Measurements from ENCODE around the gene HSPA4. TPM values are rescaled to one million over a fixed set of nuclear protein-coding genes. Genes with fewer than 3 reads are reported as not detected.
A peak's percentile ranks its signal among the peaks of the same experiment; 100 is the strongest.
"Not testable (repeated sequence)": the region's sequence is repeated elsewhere in the genome, so short reads cannot be mapped to it uniquely, and the experiment has no call there.

HSPA4 gene
- total and polyA plus RNA-seq, 2 experiments from 2014 or later = 340 to 343 TPM

DNA sequence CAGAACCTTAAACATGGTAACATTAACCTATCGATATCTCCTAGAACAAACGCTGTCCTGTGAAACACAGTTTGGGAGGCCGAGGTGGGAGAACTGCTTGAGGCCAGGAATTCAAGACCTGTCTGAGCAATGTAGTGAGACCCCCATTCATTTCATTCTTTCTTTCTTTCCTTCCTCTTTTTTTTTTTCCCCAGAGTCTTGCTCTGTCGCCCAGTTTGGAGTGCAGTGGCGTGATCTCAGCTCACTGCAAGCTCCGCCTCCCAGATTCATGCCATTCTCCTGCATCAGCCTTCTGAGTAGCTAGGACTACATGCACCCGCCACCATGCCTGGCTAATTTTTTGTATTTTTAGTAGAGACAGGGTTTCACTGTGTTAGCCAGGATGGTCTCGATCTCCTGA is 5.3 kb upstream of the HSPA4 start:
- not testable (repeated sequence) for H3K27ac Mint-ChIP-seq; H3K4me2 ChIP-seq; H3K4me3 Mint-ChIP-seq; H3K36me3 ChIP-seq (ENCODE audit: insufficient read depth); H3K36me3 Mint-ChIP-seq (ENCODE audit: low read depth); H2AFZ ChIP-seq; H3K27ac ChIP-seq (ENCODE audit: low read depth); H3F3A ChIP-seq (replicated peaks; ENCODE audit: low read depth); ATAC-seq; H3K4me3 ChIP-seq; H4K20me1 ChIP-seq (replicated peaks; ENCODE audit: insufficient read depth); H3K79me2 ChIP-seq (replicated peaks; ENCODE audit: insufficient read depth); H3K9me2 ChIP-seq (ENCODE audit: insufficient read depth); DNase-seq (ENCODE audit: low spot score); H3K27me3 Mint-ChIP-seq (ENCODE audit: insufficient read depth, low read depth, poor library complexity); H3K9me3 Mint-ChIP-seq; H3K27me3 ChIP-seq (ENCODE audit: insufficient read depth)
- peaks cover 33% of the 10 kb centered on the region for H3K4me1 Mint-ChIP-seq
- peaks cover 20% of the 10 kb centered on the region for H3K4me1 ChIP-seq (ENCODE audit: insufficient read depth)

DNA sequence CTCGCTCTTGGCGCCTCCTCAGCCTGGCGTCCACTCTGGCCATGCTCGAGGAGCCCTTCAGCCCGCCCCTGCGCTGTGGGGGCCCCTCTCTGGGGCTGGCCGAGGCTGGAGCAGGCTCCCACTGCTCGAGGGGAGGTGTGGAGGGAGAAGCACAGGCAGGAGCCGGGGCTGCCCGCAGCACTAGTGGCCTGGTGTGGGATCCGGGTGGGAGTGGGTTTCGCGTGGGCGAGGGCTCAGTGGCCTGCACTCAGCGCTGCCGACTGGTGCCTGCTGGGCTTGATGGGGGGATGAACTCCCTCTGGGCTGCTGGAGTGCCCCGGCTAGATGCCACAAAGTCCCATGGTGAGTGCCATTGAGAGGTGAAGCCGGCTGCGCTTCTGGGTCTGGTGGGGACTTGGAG is 4.4 kb upstream of the HSPA4 start:
- Histone ChIP-seq H3K79me2 (replicated peaks; ENCODE audit: insufficient read depth) (peaks cover 5% of the 10 kb centered on the region), H3K4me3 (no peak overlapping the region), H3K36me3 (ENCODE audit: insufficient read depth) (no peaks in the 10 kb centered on the region), H3K4me1 (ENCODE audit: insufficient read depth) (peaks cover 20% of the 10 kb centered on the region), H3K27ac (ENCODE audit: low read depth) (no peak overlapping the region), H2AFZ (no peak overlapping the region), H4K20me1 (replicated peaks; ENCODE audit: insufficient read depth) (no peaks in the 10 kb centered on the region), H3K27me3 (ENCODE audit: insufficient read depth) (no peaks in the 10 kb centered on the region), H3K9me2 (ENCODE audit: insufficient read depth) (no peaks in the 10 kb centered on the region), H3F3A (replicated peaks; ENCODE audit: low read depth) (peaks cover 7% of the 10 kb centered on the region; the same call in 1 of the 2 replicates), H3K4me2 (no peak overlapping the region)
- TF ChIP-seq JUNB (IDR thresholded peaks at IDR 0.05; ENCODE audit: unreplicated experiment) = no peak
- TF ChIP-seq ZNF331 (CRISPR knock-in tag; IDR thresholded peaks at IDR 0.05; ENCODE audit: low read depth) = no peak
- no peak for TF ChIP-seq POLR2AphosphoS5 (IDR thresholded peaks at IDR 0.05; ENCODE audit: low read depth)
- no peak for TF ChIP-seq EZH2 (IDR thresholded peaks at IDR 0.05; ENCODE audit: low read depth, unreplicated experiment)
- no peak for TF ChIP-seq STAT1 (IDR thresholded peaks at IDR 0.05; ENCODE audit: unreplicated experiment)
- TF ChIP-seq EZH2phosphoT487 (IDR thresholded peaks at IDR 0.05; ENCODE audit: unreplicated experiment) = no peak
- Mint-ChIP-seq H3K27me3 (ENCODE audit: insufficient read depth, low read depth, poor library complexity) (peaks cover 7% of the 10 kb centered on the region), H3K4me1 (peaks cover 30% of the 10 kb centered on the region), H3K36me3 (ENCODE audit: low read depth) (peaks cover 8% of the 10 kb centered on the region), H3K27ac (no peak overlapping the region), H3K9me3 (0 out of 3 replicates have a peak, but pooled peaks cover 3% of the 10 kb centered on the region), H3K4me3 (no peak overlapping the region)
- DNase-seq (ENCODE audit: low spot score) = no peak
- ATAC-seq = no peak

DNA sequence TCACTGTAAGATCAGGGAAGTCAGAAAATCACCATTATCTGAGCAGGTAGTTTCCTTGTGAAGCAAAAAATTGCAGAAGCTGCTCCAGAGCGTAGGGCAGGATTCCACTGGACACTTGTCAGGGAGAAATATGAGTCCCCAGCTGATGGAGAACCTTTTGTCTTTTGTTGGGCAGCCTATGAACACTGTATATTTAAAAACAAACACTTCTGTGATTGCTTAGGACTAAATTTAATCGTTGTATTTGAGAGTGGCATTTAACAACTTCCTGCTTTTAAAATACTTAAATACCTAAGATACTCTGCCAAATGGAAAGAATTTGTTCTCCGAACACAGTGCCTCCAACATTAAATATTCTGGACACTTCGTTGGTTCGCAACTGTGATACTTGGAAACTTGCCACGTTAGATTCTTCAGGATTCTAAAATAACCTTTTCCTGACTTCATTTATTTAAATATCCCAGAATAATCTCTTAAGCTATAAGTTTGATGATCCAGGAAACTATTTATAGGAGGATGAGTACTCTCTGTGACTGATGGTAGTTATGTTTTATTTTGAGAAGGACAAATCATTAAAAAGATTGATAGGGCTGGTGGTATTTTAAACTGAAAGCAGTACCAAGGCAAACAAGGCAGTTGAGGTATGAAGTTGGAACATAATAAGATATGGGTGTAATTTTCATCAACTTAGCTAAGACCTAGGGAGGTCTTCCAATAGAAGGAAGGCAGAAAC is 2.7 kb upstream of the HSPA4 start:
- no peak overlapping the region for H2AFZ ChIP-seq
- ATAC-seq (no peak), DNase-seq (ENCODE audit: low spot score) (no peak)
- no peaks in the 10 kb centered on the region for H3K27me3 ChIP-seq (ENCODE audit: insufficient read depth)
- H3K9me2 ChIP-seq (ENCODE audit: insufficient read depth) = no peaks in the 10 kb centered on the region
- peaks cover 22% of the 10 kb centered on the region for H3K4me1 ChIP-seq (ENCODE audit: insufficient read depth)
- peak overlapping the region; percentile 94 for H3K4me3 Mint-ChIP-seq
- H3K36me3 Mint-ChIP-seq (ENCODE audit: low read depth) = peaks cover 20% of the 10 kb centered on the region
- H3K4me1 Mint-ChIP-seq = peaks cover 27% of the 10 kb centered on the region
- peak overlapping the region; percentile 89 for H3K27ac ChIP-seq (ENCODE audit: low read depth)
- H3F3A ChIP-seq (replicated peaks; ENCODE audit: low read depth) = peaks cover 7% of the 10 kb centered on the region; the same call in 1 of the 2 replicates
- H3K27ac Mint-ChIP-seq = peak overlapping the region; percentile 95
- H3K27me3 Mint-ChIP-seq (ENCODE audit: insufficient read depth, low read depth, poor library complexity) = peaks cover 7% of the 10 kb centered on the region
- H3K4me2 ChIP-seq = peak overlapping the region; percentile 88
- H3K4me3 ChIP-seq = peak overlapping the region; percentile 18; the same call in 1 of the 2 replicates
- H3K36me3 ChIP-seq (ENCODE audit: insufficient read depth) = no peaks in the 10 kb centered on the region
- H3K9me3 Mint-ChIP-seq = 0 out of 3 replicates have a peak, but pooled peaks cover 3% of the 10 kb centered on the region
- peaks cover 13% of the 10 kb centered on the region for H4K20me1 ChIP-seq (replicated peaks; ENCODE audit: insufficient read depth)
- peaks cover 23% of the 10 kb centered on the region for H3K79me2 ChIP-seq (replicated peaks; ENCODE audit: insufficient read depth)
- no peak for TF ChIP-seq JUNB (IDR thresholded peaks at IDR 0.05; ENCODE audit: unreplicated experiment)
- TF ChIP-seq, protein P1, sequence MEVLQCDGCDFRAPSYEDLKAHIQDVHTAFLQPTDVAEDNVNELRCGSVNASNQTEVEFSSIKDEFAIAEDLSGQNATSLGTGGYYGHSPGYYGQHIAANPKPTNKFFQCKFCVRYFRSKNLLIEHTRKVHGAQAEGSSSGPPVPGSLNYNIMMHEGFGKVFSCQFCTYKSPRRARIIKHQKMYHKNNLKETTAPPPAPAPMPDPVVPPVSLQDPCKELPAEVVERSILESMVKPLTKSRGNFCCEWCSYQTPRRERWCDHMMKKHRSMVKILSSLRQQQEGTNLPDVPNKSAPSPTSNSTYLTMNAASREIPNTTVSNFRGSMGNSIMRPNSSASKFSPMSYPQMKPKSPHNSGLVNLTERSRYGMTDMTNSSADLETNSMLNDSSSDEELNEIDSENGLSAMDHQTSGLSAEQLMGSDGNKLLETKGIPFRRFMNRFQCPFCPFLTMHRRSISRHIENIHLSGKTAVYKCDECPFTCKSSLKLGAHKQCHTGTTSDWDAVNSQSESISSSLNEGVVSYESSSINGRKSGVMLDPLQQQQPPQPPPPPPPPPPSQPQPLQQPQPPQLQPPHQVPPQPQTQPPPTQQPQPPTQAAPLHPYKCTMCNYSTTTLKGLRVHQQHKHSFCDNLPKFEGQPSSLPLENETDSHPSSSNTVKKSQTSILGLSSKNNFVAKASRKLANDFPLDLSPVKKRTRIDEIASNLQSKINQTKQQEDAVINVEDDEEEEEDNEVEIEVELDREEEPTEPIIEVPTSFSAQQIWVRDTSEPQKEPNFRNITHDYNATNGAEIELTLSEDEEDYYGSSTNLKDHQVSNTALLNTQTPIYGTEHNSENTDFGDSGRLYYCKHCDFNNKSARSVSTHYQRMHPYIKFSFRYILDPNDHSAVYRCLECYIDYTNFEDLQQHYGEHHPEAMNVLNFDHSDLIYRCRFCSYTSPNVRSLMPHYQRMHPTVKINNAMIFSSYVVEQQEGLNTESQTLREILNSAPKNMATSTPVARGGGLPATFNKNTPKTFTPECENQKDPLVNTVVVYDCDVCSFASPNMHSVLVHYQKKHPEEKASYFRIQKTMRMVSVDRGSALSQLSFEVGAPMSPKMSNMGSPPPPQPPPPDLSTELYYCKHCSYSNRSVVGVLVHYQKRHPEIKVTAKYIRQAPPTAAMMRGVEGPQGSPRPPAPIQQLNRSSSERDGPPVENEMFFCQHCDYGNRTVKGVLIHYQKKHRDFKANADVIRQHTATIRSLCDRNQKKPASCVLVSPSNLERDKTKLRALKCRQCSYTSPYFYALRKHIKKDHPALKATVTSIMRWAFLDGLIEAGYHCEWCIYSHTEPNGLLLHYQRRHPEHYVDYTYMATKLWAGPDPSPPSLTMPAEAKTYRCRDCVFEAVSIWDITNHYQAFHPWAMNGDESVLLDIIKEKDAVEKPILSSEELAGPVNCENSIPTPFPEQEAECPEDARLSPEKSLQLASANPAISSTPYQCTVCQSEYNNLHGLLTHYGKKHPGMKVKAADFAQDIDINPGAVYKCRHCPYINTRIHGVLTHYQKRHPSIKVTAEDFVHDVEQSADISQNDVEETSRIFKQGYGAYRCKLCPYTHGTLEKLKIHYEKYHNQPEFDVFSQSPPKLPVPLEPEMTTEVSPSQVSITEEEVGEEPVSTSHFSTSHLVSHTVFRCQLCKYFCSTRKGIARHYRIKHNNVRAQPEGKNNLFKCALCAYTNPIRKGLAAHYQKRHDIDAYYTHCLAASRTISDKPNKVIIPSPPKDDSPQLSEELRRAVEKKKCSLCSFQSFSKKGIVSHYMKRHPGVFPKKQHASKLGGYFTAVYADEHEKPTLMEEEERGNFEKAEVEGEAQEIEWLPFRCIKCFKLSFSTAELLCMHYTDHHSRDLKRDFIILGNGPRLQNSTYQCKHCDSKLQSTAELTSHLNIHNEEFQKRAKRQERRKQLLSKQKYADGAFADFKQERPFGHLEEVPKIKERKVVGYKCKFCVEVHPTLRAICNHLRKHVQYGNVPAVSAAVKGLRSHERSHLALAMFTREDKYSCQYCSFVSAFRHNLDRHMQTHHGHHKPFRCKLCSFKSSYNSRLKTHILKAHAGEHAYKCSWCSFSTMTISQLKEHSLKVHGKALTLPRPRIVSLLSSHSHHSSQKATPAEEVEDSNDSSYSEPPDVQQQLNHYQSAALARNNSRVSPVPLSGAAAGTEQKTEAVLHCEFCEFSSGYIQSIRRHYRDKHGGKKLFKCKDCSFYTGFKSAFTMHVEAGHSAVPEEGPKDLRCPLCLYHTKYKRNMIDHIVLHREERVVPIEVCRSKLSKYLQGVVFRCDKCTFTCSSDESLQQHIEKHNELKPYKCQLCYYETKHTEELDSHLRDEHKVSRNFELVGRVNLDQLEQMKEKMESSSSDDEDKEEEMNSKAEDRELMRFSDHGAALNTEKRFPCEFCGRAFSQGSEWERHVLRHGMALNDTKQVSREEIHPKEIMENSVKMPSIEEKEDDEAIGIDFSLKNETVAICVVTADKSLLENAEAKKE (CRISPR knock-in tag; IDR thresholded peaks at IDR 0.05) = no peak
- TF ChIP-seq EZH2phosphoT487 (IDR thresholded peaks at IDR 0.05; ENCODE audit: unreplicated experiment) = no peak
- TF ChIP-seq, protein P2, sequence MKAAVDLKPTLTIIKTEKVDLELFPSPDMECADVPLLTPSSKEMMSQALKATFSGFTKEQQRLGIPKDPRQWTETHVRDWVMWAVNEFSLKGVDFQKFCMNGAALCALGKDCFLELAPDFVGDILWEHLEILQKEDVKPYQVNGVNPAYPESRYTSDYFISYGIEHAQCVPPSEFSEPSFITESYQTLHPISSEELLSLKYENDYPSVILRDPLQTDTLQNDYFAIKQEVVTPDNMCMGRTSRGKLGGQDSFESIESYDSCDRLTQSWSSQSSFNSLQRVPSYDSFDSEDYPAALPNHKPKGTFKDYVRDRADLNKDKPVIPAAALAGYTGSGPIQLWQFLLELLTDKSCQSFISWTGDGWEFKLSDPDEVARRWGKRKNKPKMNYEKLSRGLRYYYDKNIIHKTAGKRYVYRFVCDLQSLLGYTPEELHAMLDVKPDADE (IDR thresholded peaks at IDR 0.05) = no peak
- TF ChIP-seq ZNF331 (CRISPR knock-in tag; IDR thresholded peaks at IDR 0.05; ENCODE audit: low read depth) = no peak
- TF ChIP-seq POLR2AphosphoS5 (IDR thresholded peaks at IDR 0.05; ENCODE audit: low read depth) = no peak
- TF ChIP-seq EZH2 (IDR thresholded peaks at IDR 0.05; ENCODE audit: low read depth, unreplicated experiment) = no peak
